Stimulated activated naive CD4-positive, alpha-beta T cell treated with Interleukin-2 at 50 U/mL for 16 hours (primary cell): ENCODE results near the gene IST1.
"Not testable (repeated sequence)": the region's sequence is repeated elsewhere in the genome, so short reads cannot be mapped to it uniquely, and the experiment has no call there.

ENCODE experiments used
- DNase-seq: peaks from one replicate; lab custom pipeline; 2025; lab: John Stamatoyannopoulos, UW

IST1 gene

DNA sequence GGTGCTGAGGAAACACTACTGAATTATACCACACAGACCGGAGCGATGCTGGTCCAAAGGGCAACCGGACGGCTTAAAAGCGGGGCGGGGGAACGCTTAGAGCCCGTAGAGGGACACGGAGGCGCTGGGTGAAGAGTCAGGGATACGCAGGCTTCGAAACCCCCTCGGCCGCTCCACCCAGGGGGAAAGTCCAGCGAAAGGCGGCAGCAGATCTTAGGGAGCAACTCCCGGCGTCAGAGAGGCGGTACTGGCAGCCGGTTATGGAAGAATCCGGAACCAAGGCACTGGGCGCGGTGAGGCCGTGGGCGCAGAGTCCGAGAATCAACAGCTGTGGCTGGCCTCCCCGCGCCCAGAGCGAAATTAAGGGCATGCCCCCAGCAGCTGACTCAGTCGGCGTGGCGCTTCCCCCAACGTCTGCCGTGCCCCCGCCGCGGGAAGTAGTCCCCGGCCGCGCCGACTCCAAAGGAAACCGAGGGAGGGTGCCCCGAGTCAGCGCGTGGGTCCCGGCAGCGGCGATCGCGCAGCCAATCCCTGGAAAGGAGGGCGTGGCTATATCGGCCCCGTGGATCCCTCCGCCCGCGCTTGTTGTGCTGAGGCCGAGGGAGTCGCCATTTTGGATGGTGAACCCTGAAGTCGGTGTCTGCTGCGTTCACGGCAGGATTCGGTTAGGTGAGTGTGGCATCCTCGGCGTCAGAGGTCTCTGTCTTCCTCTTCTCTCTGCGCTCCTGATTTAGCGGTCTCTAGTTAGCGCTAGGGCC is at the start of gene IST1:
TSS of gene IST1 (plus strand) at position 611 of the 758 bp plus-strand sequence. CDS start 20,110 bp downstream, outside the sequence.
- DNase-seq: peak; percentile 98

DNA sequence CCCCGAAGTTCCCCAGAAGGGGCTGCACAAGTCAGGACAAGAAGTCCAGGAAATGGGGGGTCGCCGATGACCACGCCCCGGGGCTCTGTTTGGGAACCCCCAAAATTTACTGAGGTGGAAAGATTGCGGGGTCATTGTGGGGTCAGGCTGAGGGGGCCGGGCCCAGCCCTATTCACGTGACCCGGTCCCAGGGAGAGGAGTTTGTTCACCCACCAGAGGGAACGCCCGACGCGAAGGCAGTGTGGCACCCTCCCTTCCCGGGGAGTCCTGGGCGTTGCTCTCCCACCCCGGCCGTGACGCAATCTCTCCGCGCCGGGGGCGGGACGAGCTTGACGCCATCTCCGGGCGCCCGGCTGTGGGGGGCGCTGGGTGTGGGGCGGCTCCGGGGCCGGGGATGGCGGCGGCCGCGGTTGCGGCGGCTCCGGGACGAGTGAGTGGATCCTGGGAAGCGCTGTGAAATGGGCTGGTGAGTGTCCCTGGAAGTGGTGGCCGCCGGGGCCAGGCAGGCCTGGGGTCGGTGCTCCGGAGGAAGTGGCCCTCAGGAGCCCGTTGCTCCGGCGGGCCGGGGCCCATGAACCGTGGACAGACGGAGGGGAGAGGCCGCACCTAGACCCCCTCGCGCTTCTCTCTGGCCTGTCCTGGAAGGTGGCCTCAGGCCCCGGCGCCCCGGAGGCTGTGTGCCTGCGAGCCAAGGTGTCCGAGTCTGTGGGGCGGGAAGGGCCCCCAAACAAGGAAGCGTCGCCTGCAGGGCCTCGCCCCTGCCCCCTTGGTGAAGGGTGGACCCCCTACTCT is 49.5 kb upstream of the IST1 start, which contains the start of gene ATXN1L:
TSS of gene ATXN1L (plus strand) at position 338 of the 792 bp plus-strand sequence. CDS start 3,765 bp downstream, outside the sequence.
- DNase-seq: peak; percentile 82

DNA sequence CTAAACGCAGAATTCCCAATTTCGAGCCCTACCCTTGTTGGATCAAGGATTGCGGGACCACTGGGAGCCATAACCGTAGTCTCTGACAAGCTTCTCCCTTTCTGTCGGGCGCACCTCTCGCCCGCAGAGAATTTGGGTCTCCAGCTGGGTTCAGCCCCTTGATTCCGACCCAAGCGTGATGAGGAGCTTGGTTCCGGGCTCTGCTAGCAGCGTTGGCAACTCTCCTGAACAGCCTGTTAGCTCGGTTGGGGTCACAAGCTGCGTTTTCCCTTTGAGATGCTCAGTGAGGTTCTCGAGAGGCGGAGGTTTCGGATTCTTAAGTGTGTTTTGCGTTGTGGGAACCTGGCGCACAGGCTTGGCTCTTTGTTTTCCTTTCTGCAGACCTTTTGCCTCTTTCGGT is 48.9 kb upstream of the IST1 start:
- peak; percentile 7 for DNase-seq

DNA sequence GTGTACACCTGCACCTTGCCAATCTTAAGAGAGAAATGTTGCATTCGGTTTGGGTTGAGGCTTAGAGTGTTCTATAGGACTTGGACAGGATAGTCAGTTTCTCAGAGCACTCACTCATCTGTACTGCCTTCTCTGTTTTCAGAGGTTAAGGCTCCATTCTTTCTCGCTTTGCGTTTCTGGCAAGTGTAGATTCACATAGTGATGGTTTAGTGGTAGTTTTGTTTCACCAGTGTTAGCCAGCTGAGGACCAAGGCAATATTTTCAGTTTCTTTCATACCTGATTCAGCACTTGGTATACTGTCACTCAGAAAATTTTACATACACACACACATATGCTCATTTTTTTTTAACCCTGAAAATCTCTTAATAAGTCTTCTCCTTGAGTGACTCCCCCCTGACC is 48.2 kb upstream of the IST1 start:
- DNase-seq: no peak

DNA sequence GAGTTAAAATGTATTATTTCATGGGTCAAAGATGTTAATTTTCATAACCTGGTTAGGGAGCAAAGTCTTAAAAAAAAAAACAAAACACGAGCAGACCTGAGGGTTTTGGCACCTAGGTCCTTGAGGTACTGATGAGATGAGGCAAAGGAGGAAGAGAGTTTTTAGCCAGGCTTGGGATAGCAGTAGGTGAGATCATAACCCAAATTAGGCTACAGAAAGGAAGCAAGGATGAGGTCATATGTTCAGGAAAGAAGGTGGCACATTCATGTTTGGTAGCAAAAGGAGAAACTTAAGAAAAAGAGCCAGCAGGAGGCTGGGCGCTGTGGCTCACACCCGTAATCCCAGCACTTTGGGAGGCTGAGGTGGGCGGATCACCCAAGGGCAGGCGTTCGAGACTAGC is 46.7 kb upstream of the IST1 start:
- DNase-seq: no peak

DNA sequence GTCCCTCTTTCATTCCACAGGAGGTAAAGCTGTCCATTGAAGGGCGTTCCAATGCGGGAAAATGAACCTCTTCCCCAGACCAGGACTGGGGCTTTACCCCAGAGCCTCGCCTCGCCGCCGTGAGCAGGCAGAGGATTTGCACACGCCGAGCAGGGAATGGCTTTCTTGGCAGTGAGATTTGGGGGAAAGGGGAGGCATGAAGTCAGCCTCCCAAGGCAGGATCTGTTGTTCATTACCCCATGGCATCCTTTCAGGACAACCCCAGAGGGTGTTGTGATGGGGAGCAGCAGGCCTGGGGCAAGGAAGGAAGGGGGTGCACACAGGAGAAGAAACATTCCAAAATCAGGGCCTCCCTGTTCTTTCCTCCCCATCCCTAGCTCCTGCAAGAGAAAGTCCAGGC is 43.6 kb upstream of the IST1 start:
- no peak for DNase-seq

DNA sequence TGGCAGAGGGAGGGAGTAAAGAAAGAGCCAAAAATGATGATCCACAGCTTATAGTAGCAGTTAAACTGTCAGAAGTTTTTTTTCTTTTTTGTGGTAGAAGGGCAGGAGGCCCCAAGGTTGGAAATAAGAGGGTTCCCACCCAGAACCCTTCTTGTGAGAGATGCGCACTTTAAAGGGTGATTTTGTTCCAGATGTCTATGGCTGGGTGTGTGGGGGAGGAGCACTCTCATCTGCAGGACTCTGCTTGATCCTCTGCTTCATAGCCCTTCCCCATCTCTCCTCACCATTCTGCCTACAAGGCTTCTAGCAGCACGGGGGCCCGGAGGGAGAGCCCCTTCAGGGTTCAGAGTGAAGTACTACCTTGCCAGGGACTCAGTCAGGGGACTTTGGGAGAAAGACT is 43.2 kb upstream of the IST1 start:
- no peak for DNase-seq

DNA sequence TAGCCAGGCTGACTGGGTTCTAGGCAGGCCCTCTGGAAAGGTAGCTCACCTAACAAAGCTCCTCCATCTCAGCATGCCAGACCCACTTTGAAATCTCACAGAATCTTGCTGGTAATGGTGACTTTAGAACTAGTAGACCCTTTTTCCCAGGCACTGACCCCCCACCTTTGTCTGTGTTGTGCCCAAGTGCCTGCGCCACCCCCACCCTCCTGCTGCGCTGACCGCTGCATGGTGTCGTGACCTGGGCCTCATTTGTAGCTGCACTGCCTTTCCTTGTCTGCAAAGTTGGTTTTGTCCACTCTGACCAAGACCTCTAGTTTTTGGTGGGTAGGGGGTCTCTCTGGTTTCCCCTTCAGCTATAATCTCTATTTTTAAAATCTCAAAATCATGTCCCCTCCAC is 42.8 kb upstream of the IST1 start:
- DNase-seq: no peak

DNA sequence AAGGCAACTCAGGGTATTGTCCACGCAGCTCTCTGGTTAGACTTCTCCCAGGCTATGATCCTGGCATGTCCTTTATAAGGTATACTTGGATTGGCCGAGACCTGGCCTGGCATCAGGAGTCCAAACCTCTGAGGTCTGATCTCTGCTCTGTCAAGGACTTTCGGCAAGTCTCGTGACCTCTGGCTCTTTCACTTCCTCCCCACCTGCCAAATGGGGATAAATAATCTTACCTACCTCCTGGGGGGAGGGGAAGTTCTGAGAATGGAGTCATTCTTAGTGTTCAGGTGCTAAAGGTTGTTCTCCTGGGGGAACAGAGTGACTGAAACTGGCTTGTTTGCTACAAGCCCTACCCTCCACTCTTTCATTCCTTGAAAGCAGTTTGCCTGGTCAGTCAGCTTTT is 41.9 kb upstream of the IST1 start:
- DNase-seq: no peak

DNA sequence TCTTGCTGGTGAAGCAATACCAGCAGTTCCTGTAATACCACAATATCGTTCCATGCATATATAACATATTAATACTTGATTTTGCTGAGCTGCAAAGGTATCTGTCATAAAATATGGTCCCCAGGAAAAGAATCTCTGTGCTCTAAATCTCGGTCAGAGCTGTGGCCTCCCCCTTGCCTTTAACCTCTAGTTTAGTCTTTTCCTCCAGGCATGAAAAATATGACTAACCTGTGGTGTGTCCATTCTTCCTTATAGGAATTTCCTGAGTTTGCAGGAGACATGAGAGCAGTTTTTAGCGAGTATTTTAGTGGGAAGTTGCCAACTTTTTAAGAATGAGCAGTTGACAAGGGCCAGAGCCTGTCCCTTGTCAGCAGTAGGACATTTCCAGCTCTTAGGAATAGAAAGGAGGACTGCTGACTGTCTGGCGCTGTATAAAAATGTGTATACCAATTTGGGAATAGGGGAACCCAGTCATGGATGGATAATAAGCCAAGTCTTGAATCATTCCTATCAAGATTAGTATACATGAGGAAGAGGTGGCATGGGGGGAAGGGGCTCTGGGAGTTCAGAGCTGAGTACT is 40.9 kb upstream of the IST1 start:
- no peak for DNase-seq

DNA sequence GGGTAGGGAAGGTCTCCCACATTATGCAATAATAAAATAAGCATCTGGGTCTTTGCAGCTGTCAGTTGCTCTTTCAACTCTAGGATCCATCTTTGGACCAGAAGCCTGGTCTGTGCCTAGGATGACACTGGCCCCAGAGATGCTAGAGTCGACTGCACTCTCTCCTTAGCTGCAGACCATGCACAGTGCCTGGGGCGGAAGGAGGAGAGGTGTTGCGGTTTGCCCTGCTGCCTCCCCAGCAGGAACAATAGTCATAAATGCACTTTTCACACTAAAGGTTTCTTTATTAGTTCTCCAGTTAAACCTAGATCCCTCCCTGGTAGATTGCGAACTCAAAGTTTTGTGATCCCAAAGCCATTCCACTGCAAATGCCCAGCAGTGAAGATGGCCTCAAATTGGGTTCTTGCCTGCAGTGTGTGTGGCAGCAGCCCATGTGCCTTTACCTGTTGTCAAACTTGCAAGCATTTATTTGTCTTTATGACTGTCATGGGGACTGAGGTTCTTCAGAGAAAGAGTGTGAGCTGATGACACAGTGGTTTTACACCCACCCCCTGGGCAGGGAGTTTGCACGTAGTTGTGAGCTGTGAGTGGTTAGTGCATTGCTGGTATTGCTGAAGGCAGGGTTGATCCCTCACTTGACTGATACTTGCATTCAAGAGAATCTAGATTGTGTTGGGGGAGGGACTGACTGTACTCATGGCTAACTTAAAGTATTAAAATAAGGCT is 39.2 kb upstream of the IST1 start:
- peak; percentile 11 for DNase-seq

DNA sequence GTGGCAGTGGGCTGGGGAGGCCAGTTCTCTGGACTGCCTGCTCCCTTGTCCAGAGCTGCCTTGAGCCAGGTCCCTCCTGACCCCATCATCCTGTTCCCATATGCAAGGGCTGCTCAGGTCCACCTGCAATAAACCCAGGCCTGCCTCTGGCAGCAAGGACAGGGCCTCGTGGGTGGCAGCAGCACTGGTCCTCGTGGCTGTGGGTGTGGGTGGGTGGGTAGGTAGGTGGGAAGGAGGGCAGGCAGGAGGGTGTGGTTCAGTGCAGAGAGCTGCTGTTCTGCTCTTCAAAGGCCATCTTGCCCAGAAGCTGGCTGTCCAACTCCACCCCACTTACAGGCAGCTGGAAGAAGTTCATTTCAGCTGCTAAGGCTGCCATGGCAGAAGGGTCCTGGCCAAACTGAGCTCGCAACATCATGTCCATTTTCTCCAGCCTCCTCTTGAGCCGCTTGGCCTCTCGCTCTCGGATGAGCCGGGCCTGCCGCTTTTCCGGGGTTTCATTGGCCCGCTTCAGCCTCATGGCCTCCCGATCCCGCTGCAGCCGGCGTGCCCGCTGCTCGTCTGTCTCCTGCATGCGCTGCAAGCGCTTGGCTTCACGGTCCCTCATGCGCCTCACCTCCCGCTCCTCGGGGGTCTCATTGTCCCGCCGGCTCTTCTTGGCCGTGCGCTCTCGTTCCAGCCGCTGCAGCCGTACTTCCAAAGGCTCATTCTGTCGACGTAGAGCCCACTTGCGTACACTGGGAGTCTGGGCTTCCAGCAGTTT is 35.4 kb upstream of the IST1 start:
- DNase-seq: no peak

DNA sequence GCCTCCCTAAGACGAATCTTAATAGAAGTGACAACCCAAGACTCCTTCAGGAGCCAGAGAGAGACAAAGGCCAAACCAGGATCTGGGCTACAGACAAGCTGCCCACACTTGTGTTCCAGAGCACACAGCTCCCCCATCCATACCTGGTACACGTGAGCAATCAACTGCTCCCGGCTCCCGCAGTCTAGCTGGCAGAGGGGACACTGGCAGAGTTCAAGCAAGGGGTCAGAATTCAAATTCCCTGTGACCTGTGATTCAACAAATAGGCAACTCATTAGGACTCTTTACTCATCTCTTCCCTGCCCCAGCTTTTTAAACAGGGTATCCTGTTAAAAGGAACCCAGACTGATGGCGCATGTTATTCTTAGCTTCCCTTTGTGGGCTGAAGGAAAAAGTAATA is 31.3 kb upstream of the IST1 start:
- no peak for DNase-seq

DNA sequence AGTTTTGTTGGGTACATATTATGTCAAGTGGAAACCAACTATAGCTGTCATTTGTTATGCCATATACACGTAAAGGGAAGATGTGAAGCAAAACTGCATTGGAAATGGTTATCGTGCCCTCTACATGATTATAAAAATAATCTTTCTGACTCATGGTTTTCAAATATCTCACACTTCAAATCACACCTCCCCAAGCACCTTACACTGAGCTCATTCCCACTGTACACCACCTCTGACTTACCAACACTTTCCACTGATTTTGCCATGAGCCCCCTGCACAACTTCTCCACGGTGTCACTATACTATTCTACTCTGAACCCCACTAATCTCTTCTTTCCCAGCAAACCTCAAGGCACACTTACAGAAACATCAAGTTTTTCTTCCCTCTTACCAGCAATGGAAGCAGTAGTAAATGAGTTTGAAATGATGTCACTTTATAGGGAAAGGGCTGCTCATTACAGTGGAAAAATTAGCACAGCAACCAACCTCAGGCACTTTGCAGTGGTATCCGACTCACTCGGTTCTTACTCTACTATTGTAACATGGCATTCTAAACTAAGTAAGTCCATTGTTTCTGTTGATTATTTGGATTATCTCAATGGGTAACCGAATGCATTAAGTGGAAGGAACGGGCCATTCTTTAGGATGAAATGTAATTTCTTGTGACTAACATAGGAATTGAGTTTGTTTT is 30.0 kb upstream of the IST1 start:
- no peak for DNase-seq

DNA sequence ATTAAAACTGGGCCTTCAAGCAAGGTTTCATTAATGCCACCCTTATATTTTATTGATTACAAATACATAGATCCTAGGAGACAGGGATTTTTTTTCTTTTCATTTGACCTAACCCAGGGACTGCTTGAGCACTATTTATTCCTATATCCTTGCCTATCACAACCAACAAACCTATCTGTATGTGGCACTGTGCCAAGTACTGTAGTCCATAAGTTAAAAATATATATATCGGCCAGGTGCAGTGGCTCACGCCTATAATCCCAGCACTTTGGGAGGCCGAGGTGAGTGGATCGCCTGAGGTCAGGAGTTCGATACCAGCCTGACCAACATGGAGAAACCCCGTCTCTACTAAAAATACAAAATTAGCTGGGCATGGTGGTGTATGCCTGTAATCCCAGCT is 28.2 kb upstream of the IST1 start:
- not testable (repeated sequence) for DNase-seq

DNA sequence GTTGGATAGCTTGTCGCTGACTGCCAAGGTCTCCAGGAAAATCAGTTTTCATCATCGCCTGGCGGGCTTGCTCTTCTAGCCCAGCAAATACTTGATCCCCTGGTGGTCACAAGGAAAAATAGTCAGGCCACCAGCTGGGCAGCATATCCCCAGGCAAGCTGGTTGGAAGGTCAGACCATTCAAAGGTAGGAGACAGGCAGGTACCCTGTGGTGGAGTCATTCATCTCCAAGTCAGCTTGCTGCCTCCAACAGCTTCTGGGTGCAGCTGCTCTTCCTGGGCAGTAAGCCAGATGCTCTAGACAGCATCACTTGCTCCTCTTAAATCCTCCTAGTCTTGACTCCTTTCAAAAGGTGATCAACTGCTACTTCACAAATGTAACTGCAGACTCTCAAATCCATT is 27.4 kb upstream of the IST1 start:
- no peak for DNase-seq

DNA sequence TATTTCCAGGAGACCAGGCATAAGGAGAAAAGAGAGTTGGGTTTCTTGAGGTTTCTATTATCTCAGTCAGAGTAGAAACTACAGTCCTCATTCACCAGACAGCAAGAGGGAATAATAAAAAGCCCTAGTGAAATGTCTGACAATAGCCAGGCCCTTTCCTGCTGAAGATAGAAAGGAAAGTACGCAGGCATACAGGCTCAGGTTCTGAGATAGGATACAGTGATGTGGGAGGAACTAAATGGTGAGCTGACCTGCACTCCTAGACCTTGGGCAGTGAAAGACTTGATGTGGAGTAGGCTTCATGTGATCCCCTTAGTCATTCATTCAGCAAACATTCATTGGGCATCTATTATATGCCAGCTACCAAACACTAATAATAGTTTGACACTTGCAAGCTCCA is 26.2 kb upstream of the IST1 start:
- DNase-seq: no peak

DNA sequence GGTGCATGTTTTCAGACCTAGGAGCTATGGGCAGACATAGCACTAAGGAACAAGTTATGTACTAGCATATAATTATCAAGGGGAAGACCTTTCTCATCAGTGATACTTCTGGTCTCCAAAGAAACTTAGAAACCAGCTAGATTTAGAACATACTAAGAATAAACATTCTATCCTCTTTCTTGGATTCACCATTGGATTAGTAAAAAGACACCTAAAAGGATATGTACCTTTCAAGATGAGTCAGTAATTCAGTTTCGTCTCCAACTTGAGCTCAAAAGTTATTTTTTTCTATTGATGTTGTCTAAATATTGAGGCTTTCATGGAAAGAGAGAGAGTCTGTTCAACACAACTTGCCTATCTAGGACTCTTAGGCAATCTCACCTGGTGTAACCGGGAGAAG is 24.5 kb upstream of the IST1 start:
- DNase-seq: no peak

DNA sequence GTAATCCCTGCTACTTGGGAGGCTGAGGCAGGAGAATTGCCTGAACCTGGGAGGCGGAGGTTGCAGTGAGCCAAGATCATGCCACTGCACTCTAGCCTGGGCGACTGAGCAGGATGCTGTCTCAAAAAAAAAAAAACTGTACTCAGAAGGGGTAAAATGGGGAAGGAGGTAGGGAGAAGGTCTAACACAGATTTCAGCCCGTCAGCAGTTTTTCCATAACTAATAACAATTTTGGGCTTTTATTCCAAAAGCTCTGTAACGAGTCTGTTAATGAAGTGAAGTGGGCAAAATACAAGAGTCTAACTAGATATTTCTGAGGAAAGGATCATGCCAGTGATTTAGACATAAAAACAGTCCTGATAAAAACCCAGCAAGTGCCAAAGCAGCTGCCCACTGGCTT is 22.1 kb upstream of the IST1 start:
- no peak for DNase-seq

DNA sequence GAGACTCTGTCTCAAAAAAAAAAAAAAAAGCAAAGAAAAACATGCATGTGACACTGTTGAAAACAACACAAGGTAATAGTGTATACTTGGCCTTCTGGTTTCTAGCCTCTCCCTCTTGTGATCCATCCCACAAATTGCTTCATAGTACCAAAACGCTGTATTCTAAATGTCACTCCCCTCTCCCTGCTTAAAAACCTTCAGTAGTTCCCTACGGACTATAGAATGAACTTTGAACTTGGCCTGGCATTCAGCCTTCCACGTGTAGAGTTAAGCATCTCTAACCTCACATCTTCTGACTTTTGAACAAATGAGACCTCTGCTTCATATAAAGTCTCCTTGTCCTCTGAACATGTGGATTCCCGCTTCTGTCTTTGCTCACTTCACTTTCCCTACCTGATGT is 16.4 kb upstream of the IST1 start:
- DNase-seq: no peak

DNA sequence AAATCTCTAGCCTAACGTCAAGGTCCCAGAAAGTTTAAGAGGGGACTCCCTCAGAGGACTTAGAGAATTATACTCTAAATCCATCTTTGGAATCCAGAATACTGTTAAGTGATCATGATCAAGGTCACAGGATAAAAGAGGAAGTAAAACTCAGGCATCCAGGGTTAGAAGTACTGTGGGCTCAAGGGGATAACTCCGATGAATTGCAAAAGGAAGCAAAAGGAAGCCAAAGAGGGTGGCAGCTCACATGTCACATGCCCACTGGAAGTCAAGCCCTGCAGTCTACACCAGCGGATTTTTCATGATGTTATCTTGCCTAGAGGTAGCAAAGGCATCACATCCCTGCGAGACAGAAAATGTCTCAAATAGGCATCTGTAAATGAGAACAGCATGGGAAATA is 15.2 kb upstream of the IST1 start:
- no peak for DNase-seq
